Thyroid gland (tissue), 4 donors: ENCODE data around the gene PPM1F. TPM values are rescaled to one million over a fixed set of nuclear protein-coding genes. Genes with fewer than 3 reads are reported as not detected.

Source experiments
- DNase-seq, 2 donors: peaks; one replicate each; pipeline ENCODE4 v3.0.0-alpha.2; 2019
- H3K27ac ChIP-seq, 3 donors: fragments of 200-600 bp; sonication (generic); 1 replicate in 2 of 3; 2 replicates in 1 of 3; pipeline ENCODE4 v1.5.1; 2016 to 2019; ENCODE audit warnings: mild to moderate bottlenecking in 1 of 3, moderate library complexity in 1 of 3
- H3K27me3 ChIP-seq: fragments of 200-600 bp; sonication (generic); one replicate; pipeline ENCODE4 v1.5.1; 2019
- H3K36me3 ChIP-seq, 2 donors: fragments of 200-600 bp; sonication (generic); one replicate each; pipeline ENCODE4 v1.5.1; 2016 to 2019
- H3K4me1 ChIP-seq, 2 donors: fragments of 200-600 bp; sonication (generic); one replicate each; pipeline ENCODE4 v1.5.1; 2017 to 2019
- H3K4me3 ChIP-seq, 3 donors: fragments of 200-600 bp; sonication (generic); replicated peaks in 1 of 3; 1 replicate in 2 of 3; 2 replicates in 1 of 3; pipeline ENCODE4 v1.5.1; 2016; ENCODE audit warnings: mild to moderate bottlenecking in 1 of 3
- H3K9me3 ChIP-seq: fragments of 200-600 bp; sonication (generic); one replicate; pipeline ENCODE4 v1.5.1; 2017
- CTCF ChIP-seq, 6 experiments: fragments of 200-600 bp in 3 of 6; fragments of 450-650 bp in 3 of 6; sonication (generic) in 3 of 6; IDR thresholded peaks; one replicate each; pipeline ENCODE4 v1.5.1; 2016 to 2019; ENCODE audit warnings: antibody characterized with exemption in 6 of 6, mild to moderate bottlenecking in 2 of 6, inconsistent platforms in 1 of 6, moderate library complexity in 1 of 6
- POLR2A ChIP-seq, 2 donors: fragments of 450-650 bp; IDR thresholded peaks; one replicate each; pipeline ENCODE4 v1.6.1; 2017; ENCODE audit warnings: antibody characterized with exemption in 2 of 2, mild to moderate bottlenecking in 2 of 2, moderate library complexity in 1 of 2
- WGBS, 2 donors: methylation state at CpG; one replicate each; pipeline ENCODE4 v1.1.5; 2017; 5-methylcytosine and 5-hydroxymethylcytosine counted together
- intact Hi-C: fragments of 100-400 bp; cut with DNase I; formaldehyde crosslinking; loops from one replicate; pipeline ENCODE4 v1.15.1; 2023
- total RNA-seq, 4 donors: library from RNA; depleted of rRNA; stranded (reverse); fragments of >200 nt; gene quantifications; one replicate each; pipeline ENCODE4 v1.2.3, GENCODE V29; 2016

The PPM1F gene
- total RNA-seq, 4 donors from 2014 or later = 19.5 to 27.5 (median 26.2) TPM

- peaks cover 51 to 52% of the 10 kb centered on the region in 2 donors for H3K36me3 ChIP-seq
- no peaks in the 10 kb centered on the region for H3K9me3 ChIP-seq
- 87 to 93% methylated on average over 7 of the region's 7 CpGs for WGBS, 2 donors
- H3K27me3 ChIP-seq = no peaks in the 10 kb centered on the region
- no peak for TF ChIP-seq POLR2A (IDR thresholded peaks at IDR 0.05)
- no peak for TF ChIP-seq CTCF (IDR thresholded peaks at IDR 0.05)
- H3K27ac ChIP-seq = no peak overlapping the region
- no peak overlapping the region for H3K4me3 ChIP-seq
- intact Hi-C loops = no loop called here
- H3K4me1 ChIP-seq = no peaks in the 10 kb centered on the region
- no peak for DNase-seq
These were observed 10.6 kb upstream of the PPM1F start for GRCh38 chr22:21963286-21963685.

- no peak for TF ChIP-seq CTCF (IDR thresholded peaks at IDR 0.05)
- TF ChIP-seq POLR2A (IDR thresholded peaks at IDR 0.05) = no peak
- no peaks in the 10 kb centered on the region for H3K9me3 ChIP-seq
- H3K27ac ChIP-seq = no peak overlapping the region
- H3K27me3 ChIP-seq = no peaks in the 10 kb centered on the region
- no peak overlapping the region for H3K4me3 ChIP-seq
- peaks cover 49 to 51% of the 10 kb centered on the region in 2 donors for H3K36me3 ChIP-seq
- intact Hi-C loops = no loop called here
- WGBS, 2 donors = 93 to 97% methylated on average over 11 of the region's 11 CpGs
- no peaks in the 10 kb centered on the region for H3K4me1 ChIP-seq
- no peak for DNase-seq
These were observed 10.0 kb upstream of the PPM1F start for GRCh38 chr22:21962655-21962949.

GRCh38 chr22:21961886-21962654 is 9.4 kb upstream of the PPM1F start:
- Histone ChIP-seq H3K4me3 (no peak overlapping the region), H3K27ac (no peak overlapping the region), H3K27me3 (no peaks in the 10 kb centered on the region), H3K4me1 (no peaks in the 10 kb centered on the region), H3K36me3 (peaks cover 43 to 46% of the 10 kb centered on the region in 2 donors), H3K9me3 (no peaks in the 10 kb centered on the region)
- no peak for DNase-seq
- no peak for TF ChIP-seq POLR2A (IDR thresholded peaks at IDR 0.05)
- intact Hi-C loops = no loop called here
- 92 to 97% methylated on average over 17 to 21 of the region's 23 CpGs for WGBS, 2 donors

DNA sequence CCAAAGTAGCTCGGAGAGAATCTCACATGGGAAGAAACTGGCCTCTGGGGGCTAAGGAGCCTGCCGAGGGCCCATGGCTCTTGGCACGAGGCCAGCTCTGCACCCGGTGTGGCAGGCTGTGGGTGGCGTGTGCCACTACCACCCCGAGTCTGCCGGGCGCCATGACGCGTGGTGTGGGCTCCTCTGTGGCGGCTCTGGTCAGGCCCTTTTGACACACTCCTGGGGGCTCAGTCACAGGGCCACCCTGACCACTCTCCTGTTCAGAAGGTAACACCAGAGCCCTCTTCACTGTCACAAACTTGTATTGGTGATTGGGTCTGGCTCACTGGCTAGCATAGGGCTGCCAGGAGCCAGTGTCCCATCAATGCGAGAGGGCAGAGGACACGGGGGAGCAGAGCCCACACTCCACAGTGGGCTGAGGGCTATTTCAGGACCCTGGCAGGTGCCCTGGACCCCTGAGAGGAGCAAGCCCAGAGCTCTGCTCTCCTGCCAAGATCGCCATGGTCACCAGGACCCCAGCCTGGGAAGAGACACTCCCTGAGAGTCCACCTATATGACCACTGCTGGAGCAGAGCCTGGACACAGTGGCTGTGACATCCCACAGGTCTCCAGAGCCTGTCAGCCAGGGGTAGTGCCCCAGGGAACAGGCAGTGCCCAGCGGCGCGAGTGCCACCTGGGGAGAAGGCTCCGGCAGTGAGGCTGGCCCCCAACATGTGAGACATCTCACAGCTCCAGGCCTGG is 8.6 kb upstream of the PPM1F start:
- Histone ChIP-seq H3K36me3 (peaks cover 36 to 39% of the 10 kb centered on the region in 2 donors), H3K27me3 (no peaks in the 10 kb centered on the region), H3K4me1 (no peaks in the 10 kb centered on the region), H3K27ac (no peak overlapping the region), H3K9me3 (no peaks in the 10 kb centered on the region), H3K4me3 (no peak overlapping the region)
- intact Hi-C loops = no loop called here
- WGBS, 2 donors = 90 to 100% methylated on average over 7 to 13 of the region's 18 CpGs
- TF ChIP-seq POLR2A (IDR thresholded peaks at IDR 0.05) = no peak
- TF ChIP-seq CTCF (IDR thresholded peaks at IDR 0.05) = no peak
- no peak for DNase-seq

- no peaks in the 10 kb centered on the region for H3K27me3 ChIP-seq
- no peaks in the 10 kb centered on the region for H3K9me3 ChIP-seq
- DNase-seq = no peak
- intact Hi-C loops = no loop called here
- no peak for TF ChIP-seq CTCF (IDR thresholded peaks at IDR 0.05)
- no peak for TF ChIP-seq POLR2A (IDR thresholded peaks at IDR 0.05)
- no peaks in the 10 kb centered on the region for H3K4me1 ChIP-seq
- H3K4me3 ChIP-seq = no peak overlapping the region
- H3K27ac ChIP-seq = no peak overlapping the region
- peaks cover 32 to 34% of the 10 kb centered on the region in 2 donors for H3K36me3 ChIP-seq
- WGBS, 2 donors = 91 to 92% methylated on average over 8 to 21 of the region's 24 CpGs
These were observed 7.8 kb upstream of the PPM1F start for GRCh38 chr22:21960200-21961126.
